Right forelimb (tissue), 1 donor: ENCODE data around the gene BACH2.
"Not testable (repeated sequence)": the region's sequence is repeated elsewhere in the genome, so short reads cannot be mapped to it uniquely, and the experiment has no call there.

Experiments
- DNase-seq: peaks from one replicate; pipeline ENCODE4 v3.0.0-alpha.2; 2018

The BACH2 gene

DNA sequence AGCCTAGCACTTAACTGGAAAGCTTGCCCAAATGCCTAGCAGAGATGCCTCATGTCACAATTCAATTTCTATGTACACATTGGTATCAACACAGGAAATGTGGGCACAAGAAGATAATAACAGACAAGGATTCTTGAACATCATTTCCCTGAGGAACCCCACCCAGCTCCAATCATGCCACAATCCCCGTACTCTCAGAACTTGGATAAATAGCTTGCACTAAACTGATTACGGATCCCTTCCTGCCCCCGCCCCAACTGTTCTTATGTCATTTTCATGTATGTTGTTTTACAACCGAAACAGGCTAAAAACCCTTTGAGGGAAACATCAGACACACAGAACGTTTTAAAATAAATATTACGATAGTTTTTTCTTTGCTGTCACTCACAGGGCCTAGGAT, 87.1 kb downstream of the BACH2 start:
- DNase-seq = no peak

DNA sequence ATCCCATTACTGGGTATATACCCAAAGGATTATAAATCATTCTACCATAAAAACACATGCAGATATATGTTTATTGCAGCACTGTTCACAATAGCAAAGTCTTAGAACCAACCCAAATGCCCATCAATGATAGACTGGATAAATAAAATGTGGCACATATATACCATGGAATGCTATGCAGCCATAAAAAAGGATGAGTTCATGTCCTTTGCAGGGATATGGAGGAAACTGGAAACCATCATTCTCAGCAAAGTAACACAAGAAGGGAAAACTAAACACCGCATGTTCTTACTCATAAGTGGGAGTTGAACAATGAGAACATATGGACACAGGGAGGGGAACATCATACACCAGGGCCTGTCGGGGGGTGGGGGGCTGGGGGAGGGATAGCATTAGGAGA, 88.0 kb downstream of the BACH2 start:
- not testable (repeated sequence) for DNase-seq

DNA sequence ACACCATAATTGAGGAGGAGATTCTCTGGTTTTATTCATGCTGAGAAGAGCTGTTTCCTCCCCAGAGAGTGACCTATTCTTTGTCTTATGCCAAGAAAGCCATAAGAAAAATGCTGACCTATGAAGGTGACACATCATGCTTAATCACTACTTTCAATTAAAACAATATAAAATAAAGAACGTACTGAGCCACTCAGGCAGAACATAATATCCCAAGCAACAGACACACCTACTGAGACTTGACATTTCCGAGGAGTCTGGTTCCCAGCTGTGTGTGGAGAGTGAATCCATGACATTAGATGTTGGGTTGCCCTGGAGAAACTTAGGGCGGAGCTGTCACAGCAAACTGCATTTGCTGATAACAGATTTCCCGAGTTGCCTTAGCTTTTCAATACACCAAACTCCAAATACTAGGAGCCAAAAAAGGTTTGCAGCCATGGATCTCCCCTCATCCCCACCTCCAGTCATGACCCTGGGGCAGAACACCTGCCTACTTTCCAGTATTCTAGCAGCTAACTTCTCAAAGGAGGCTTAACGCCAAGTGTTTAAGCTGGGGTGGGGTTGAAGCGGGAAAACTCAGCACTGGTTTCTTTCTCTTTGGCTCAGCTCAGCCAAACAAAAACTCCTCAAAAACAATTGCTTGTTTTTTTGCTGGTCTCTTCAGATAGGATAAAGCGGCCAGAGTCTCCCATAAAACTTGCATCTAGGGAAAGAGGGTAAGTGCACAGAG, 92.2 kb downstream of the BACH2 start:
- DNase-seq = no peak

DNA sequence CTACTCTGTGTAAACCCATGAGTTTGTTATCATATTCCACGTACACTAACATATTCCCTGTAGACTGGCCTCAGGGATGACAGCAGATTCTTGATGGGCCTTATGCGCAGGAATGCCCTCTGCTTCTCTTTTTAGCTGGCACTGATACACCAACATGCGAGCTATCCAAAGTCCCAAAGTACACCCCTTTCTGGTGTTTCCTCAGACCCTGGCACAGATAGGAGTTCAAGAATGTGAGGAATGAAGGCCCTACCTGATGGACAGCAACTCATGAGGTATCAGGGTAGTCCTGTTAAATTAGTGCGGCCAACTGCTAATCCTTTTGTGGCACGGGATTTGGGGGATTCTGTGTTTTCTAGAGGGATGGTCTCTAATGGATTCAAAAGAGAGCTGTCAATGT, 93.0 kb downstream of the BACH2 start:
- DNase-seq = no peak

DNA sequence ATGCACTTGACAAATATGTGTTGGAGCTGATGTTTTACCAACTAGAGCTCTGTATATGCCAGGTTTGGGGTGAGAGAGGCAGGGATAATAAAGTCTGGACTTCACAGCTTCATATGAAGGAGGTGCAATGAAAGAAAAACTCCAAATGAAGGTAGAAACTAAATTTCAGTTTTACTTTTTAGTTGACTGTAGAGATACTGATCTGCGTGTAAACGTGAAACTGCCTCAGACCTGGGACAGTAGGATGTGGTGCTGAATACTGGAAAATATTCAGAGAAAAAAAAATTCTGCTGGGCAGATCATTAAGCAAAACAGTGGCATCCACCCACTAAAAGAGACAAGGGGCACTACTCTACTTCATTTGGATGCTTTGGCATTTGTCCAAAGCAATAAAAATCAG, 94.5 kb downstream of the BACH2 start:
- no peak for DNase-seq

DNA sequence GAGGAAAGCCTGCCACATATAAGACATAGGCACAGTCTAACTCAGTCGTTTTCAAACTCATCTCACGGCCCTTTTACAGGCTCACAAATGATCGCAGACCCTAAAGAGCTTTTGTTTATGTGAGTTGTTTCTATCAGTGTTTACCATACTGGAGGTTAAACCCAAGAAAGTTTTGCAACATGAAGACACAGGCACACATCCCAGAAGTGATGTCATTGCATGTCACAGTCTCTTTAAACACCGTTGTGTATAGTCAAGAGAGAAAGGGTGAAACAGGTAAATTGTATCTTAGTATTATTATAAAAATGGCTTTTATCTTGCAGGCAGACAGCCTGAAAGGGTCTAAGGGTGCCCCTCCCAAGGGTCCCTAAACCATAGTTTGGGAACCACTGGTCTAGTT, 96.7 kb downstream of the BACH2 start:
- DNase-seq = no peak

DNA sequence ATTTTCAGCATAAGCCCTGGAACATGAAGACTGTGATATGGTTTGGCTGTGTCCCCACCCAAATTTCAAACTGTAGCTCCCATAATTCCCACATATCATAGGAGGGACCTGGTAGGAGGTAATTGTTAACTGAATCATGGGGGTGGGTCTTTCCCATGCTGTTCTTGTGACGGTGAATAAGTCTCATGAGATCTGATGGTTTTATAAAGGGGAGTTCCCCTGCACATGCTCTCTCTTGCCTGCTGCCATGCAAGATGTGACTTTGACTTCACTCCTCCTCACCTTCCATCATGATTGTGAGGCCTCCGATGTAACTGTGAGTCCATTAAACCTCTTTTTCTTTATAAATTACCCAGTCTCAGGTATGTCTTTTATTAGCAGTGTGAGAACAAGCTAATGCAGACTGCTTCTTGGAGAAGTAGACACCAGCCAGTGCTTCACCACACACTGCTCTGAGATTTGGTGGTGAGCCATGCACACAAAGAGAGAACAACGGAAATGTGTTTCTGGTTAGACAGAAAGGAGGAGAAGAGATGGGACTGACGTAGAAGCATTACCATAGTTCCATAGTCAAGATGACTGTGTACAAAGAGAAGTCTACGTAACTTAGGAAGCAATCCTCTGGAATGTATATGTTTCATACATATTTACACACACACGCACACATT, 97.8 kb downstream of the BACH2 start:
- DNase-seq = no peak

DNA sequence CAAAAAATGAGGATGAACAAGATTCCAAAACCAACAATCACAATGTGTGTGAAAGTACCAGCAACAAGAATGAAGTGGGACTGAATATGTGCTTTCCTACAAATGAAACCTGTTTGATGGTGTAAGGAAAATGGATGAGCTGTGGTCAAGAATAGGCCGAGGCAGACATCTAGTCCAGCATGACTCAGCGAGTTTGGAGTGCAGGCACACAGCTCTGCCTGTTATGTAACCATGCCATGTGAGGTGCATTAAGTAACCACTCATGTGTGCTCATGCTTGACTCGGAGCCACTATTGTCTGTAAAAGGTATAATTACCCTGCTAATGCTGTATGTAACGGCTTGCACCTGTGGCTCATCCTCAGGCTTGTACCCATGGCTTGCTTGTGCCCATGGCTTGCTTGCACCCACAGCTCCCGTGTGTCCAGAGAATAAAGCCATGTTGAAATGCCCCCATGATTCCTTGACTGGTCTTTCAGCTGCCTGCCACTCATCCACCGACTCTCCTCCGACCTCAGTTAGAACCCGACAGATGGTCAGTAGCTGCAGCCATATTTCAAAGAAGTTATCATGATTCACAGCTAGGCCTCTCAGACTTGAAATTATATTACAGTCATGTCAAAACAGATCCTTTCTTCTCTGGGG, 98.7 kb downstream of the BACH2 start:
- no peak for DNase-seq

DNA sequence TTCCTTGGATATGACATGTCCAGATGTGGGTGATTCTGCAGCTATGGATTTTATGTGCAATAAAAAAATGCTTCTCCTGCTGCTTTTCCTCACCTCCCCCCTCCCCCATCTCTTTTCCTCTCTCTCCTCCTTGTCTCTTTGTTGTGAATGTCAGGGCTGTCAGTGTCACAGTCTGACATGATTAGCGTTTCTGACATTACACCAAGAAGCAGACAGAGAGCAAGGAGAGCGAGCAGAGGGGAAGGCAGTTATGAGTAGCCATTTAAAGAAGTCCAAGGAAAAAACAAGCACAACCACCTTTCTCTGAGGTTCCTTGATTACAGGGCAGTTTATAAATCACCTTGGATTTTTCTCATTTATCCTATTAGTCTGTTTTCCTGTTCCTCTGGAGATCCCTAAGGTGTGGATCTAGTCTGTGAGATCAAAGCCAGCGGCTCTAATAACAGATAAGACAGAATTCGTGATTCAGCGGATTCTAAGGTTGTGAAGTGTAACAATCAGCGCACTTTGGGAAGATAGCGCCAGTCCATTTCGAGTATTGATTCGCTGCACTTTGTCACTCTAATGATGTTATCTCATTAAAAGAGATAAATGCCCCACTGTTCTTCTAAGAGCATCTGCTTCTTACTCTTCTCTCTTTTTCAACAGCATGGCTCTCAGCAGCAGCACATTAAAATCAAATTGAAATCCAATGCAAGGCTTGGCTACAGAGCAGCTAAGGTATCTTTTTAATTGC, 101.4 kb downstream of the BACH2 start:
- DNase-seq = no peak

DNA sequence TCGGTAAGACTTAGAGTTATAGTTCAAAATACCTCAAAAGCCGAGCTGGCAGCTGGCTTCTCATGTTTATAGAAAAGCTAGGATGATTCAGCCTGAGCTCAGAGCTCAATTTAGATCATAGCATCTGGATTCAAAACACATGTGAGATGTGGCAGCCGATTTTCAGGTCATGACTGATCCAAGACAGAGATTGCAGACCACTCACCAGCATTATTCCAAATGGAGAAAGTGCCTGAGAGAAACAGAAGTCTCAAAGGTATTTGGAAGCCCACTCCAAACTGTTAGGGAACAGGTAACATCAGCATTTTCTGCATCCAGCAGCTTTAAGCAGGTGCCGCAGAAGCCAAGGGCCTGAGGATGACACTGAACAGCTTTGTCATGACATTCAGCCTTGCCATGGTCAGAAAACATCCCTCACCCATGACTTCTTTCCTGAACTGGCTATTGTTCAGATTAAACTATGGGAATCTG, 102.2 kb downstream of the BACH2 start:
- DNase-seq = no peak

DNA sequence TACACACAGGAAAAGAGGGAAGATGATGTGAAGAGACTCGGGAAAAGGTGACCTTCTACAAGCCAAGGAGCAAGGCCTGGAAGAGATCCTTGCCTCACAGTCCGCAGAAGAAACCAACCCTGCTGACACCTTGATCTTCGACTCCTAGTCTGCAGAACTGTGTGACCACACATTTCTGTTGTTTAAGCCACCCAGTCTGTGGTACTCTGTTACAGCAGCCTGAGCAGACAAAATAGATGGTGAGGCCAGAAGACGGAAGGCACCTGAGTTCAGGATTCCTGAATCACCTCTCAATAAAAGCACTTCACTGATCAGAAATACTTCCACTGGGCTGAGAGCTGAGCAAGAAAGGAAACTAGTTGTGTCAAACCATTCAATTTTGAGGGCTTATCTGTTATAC, 103.3 kb downstream of the BACH2 start:
- DNase-seq = no peak

DNA sequence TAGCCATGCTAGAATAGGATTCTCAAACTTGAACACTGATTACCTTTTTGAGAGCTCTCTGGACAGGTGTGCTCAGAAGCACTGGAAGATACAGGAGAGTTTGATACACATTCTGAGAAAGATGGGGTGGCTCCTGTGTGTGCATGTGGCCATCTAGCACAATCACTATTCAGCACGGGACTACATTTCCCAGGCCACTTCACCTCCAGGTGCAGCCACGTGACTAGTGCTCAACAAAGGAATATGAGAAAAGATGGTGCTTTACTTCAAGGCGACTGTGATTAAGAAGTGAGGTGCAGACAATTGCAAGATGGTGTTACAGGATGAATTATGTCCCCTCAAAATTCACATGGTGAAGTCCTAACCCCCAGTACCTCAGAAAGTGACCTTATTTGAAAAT, 103.8 kb downstream of the BACH2 start:
- no peak for DNase-seq

DNA sequence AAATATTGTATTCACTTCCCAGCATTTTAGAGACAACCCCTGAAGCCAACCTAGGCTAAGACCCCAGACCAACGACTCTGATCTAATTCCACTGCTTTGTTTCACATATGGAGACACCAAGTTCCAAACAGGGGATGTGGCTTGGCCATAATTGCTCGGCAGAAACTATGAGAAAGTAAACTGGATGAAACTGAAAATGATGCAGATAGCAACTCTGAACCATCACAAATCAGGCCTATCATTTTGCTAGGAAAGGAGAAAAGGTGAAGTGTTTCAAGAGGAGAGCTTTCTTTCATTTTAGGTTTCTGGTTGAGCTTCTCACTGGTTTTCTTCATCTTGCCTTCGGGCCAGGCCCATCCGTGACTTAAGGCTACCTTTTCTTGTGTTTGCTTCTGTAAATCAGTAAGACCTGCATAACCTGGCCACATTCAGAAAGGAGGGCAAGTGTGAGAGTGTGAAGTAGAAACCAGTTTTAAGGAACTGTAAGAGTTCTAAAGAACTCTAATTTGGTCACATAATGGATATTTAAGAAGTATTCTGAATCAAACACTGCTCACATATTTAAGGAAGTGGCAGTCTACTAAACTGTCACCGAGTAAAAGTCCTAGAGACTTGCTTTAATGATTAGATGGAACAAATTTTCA, 105.8 kb downstream of the BACH2 start:
- DNase-seq = no peak

DNA sequence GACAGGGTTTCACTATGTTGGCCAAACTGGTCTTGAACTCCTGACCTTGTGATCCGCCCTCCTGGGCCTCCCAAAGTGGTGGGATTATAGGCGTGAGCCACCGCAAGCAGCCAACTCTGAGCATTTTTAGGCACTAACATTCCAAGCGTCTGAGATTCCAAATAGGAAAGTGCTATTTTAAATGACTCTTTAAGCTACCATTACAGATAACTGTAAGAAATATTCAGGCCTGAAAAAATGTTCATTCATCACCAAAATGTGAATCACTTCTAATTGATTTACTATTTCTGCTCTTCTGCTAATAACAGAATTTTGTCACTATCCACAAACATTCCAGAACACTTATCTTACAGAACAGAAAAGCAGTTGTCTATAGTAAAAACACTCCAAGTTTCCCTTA, 106.5 kb downstream of the BACH2 start:
- DNase-seq = no peak

DNA sequence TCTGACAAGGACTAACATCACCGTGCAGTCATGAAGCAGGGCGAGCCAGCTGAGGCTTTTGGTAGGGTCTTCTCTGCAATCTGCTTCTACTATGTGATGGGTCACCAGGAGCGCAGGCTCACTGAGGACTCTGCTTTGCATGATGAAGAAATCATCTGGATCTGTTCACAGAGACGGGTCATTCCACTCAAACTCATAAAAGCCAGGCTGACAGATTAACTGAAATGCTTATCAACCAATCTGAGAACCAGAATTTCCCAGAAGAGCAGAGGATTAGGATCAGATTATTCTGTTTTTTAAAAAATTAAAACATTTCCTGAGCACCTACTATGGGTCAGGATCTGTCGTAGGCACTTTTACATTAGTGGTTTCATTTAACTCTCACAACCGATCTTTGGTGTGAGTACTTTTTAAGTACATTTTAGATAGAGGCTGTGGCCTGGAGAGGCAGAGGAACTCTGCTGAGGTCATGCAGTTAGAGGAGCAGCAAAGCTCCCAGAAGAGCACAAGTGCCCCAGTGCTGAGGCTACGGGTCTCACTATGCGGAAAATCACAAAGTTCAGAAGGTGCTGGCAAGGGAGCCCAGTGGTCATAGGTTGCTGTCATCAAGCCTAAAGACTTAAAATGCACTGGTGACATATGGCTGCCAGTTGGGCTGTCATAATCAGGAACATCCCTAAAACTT, 109.1 kb downstream of the BACH2 start:
- no peak for DNase-seq

DNA sequence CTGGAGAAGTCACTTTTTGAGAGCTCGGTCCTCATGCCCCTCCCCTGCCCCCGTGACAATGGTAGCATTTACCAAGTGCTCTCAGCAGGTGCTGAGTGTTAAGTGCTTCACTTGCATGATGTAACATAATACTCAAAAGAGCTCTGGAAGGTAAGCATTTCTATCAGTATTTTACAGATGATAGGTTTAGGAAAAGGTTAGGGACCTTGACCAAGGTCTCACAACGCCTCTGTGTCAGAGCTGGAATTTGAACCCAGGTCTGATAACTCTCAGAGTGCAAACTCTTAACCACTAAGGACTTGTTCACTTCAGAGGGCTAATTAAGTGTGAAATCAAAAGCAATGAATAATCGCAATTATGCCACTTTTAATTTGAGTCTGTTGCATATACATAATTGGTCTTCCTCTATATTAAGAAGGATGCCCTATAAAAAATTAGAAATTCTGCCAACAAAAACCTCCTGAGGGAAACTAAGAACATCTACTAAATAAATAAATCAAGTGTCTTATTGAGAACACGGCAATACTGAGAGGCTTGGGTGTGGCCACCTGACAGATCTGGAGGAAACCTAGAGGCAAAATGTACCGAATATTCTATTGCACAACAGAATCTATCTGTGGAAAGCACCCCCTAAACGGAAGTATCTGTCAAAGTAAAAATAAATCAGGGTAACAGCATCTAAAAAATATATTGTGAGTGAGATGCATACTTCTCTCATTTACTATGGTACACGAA, 109.8 kb downstream of the BACH2 start:
- DNase-seq = no peak

DNA sequence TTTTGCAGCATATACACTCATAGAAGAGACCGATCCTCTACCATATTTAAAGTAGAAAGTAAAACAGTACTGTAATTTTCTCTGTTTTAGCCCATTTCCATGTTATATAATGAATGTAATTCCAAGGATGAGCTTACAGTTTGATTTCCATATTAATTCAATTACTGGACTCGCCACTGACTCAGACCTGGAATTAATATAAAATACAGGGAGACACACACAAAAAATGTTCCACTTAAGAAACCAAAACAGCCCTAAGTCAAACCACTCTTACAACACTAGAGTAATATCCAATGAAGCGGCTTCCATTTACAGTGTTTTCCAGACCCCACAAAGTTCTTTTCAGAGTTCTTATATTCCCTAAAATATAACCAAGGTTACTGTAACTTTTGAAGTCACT, 110.6 kb downstream of the BACH2 start:
- no peak for DNase-seq

DNA sequence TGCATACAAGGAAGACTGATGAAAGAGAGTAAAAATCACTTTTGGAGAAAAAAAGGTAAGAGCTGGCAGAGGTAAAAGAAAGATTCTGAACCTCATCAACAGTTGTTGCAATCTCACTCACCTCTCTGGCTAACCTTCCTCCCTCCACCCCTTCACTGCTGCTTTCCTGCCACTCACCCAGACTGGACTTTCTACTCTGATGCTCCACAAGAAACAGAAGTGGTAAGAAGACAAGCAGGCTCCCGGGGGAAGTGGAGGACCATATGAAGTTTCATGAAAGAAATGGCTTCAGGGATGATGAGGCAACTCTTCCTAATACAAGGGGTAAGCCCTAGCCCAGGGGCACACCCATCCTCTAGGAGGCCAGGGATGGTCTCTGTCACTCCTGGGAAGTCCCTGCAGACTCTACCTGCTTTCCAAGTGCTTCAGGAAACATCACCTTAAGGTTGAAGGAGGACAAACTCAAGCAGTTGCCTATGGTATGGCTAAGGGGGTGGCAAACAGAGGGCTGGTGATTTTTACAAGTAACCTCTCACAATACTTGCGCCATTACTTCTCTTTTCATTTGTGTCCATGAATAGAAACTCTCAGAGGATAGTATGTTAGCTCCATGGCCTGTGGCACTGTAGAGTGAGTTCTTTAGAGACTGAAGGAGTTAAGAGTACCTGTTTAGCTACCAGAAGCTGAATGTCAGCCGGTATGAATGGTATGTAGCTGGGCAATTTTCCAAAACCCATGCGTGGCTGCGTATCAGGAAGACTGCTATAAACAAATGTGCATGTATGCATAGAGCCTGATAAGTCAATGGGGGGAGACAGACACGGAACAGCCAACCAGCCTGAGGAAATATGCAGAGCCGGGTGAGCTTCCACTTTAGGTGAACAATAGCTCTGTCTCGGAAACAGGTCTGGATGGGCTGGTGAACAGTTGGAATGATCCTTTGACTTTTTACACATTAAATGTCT, 112.0 kb downstream of the BACH2 start:
- no peak for DNase-seq

DNA sequence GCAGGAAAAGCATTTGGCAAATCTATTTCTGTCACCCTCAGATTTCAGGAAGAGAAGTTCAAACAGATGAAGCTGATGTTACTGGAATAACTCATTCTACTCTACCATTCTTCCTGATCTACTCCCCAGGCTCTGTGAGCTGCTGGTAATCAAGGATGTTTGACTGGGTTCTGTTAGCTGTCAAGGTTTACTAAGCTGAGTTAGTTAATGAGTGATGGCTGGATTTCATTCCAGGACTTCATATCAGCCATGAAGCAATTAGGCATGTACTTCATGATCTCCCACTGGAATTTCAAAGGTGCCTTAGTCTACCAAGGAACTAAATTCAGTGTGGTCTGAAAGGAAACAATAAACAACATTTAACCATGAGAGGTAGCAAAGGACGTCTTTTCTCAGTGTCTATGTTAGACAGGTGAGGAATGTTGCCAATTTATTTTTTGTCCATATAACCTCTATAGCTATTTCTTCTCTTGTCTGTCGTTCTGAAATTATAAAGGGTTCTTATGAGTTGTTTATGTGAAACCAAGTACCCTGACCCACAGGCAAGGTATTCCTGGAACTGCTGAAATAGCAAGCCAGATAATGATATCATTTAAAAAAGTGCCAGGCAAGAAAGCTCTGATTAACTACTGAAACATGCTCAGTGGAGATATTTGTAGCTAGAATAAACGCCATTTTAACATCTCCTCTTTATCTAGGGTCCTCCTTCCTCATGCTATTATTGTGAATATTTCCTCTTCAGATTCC, 112.9 kb downstream of the BACH2 start:
- DNase-seq = no peak

DNA sequence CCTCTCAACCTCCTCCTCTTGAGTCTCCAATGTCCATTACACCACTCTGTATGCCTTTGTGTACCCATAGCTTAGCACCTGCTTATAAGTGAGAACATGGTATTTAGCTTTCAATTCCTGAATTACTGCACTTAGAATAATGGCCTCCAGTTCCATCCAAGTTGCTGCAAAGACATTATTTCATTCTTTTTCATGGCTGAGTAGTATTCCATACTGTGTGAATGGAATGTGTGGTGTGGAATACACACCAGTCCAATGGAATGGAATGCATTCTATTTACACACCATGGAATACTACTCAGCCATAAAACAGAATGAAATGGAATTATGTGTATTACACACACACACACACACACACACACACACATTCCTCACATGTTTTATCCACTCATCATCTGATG, 116.1 kb downstream of the BACH2 start:
- DNase-seq = no peak
